ENCODE data around the gene PF4V1.

DNA sequence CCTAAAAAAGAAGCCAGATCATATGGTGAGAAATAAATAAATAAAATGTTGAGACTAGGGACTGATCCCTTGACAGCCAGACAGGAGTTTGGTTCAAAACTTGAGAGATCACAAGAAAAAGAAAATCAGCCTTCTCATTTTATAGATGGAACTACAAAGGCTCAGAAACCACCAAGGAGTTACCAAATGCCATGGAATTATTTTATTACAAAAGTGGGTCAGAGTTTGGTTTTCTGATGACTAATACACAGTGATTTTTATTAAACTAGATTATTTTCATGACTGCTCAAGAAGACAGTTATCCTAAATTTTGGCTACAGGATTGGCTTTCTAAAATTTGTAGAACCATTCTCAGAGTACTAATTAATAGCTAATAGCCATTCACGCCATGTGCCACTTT lies 22.3 kb downstream of the PF4V1 start:
- TF ChIP-seq, protein P1, sequence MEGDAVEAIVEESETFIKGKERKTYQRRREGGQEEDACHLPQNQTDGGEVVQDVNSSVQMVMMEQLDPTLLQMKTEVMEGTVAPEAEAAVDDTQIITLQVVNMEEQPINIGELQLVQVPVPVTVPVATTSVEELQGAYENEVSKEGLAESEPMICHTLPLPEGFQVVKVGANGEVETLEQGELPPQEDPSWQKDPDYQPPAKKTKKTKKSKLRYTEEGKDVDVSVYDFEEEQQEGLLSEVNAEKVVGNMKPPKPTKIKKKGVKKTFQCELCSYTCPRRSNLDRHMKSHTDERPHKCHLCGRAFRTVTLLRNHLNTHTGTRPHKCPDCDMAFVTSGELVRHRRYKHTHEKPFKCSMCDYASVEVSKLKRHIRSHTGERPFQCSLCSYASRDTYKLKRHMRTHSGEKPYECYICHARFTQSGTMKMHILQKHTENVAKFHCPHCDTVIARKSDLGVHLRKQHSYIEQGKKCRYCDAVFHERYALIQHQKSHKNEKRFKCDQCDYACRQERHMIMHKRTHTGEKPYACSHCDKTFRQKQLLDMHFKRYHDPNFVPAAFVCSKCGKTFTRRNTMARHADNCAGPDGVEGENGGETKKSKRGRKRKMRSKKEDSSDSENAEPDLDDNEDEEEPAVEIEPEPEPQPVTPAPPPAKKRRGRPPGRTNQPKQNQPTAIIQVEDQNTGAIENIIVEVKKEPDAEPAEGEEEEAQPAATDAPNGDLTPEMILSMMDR (IDR thresholded peaks at IDR 0.05), result no peak
- TF ChIP-seq POLR2A (IDR thresholded peaks at IDR 0.05) (no peak), POLR2AphosphoS5 (IDR thresholded peaks at IDR 0.05) (no peak), EP300 (IDR thresholded peaks at IDR 0.05) (no peak)
